HG02870 (cell line): ENCODE measurements around the gene ADGRA1.

ENCODE experiments used
- ATAC-seq: cut with Tn5 transposase; IDR thresholded peaks from one replicate; pipeline ENCODE4 v1.9.1; 2021; ENCODE audit warnings: mild to moderate bottlenecking, moderate library complexity; ENCODE audit not compliant: unreplicated experiment

The ADGRA1 gene

GRCh38 chr10:133056001-133056400 is 31.7 kb upstream of the ADGRA1 start:
- no peak for ATAC-seq

GRCh38 chr10:133056651-133057178 is 31.0 kb upstream of the ADGRA1 start:
- no peak for ATAC-seq

- ATAC-seq, result no peak
Measured at GRCh38 chr10:133058331-133059092, 29.2 kb upstream of the ADGRA1 start.

- no peak for ATAC-seq
Measured at GRCh38 chr10:133059093-133059470, 28.6 kb upstream of the ADGRA1 start.

GRCh38 chr10:133059571-133059970 is 28.2 kb upstream of the ADGRA1 start:
- no peak for ATAC-seq

GRCh38 chr10:133060022-133060421 is 27.7 kb upstream of the ADGRA1 start:
- ATAC-seq, result no peak

- ATAC-seq, result no peak
Measured at GRCh38 chr10:133060466-133060865, 27.3 kb upstream of the ADGRA1 start.

- ATAC-seq, result no peak
Measured at GRCh38 chr10:133060881-133061280, 26.8 kb upstream of the ADGRA1 start.

GRCh38 chr10:133061296-133062038 is 26.3 kb upstream of the ADGRA1 start:
- no peak for ATAC-seq

- no peak for ATAC-seq
Measured at GRCh38 chr10:133062085-133062484, 25.6 kb upstream of the ADGRA1 start.

GRCh38 chr10:133062635-133063034 is 25.1 kb upstream of the ADGRA1 start:
- no peak for ATAC-seq

GRCh38 chr10:133067149-133068105 is 20.3 kb upstream of the ADGRA1 start:
- no peak for ATAC-seq

- no peak for ATAC-seq
Measured at GRCh38 chr10:133068111-133069032, 19.4 kb upstream of the ADGRA1 start.

- no peak for ATAC-seq
Measured at GRCh38 chr10:133069033-133069525, 18.6 kb upstream of the ADGRA1 start.

GRCh38 chr10:133070405-133070804 is 17.3 kb upstream of the ADGRA1 start:
- no peak for ATAC-seq

GRCh38 chr10:133070810-133071209 is 16.9 kb upstream of the ADGRA1 start:
- ATAC-seq, result no peak

- ATAC-seq, result no peak
Measured at GRCh38 chr10:133071733-133072132, 16.0 kb upstream of the ADGRA1 start.

GRCh38 chr10:133072196-133072595 is 15.5 kb upstream of the ADGRA1 start:
- ATAC-seq, result no peak

- no peak for ATAC-seq
Measured at GRCh38 chr10:133072720-133073390, 14.9 kb upstream of the ADGRA1 start.
